Measurements from ENCODE around the gene FAM170B. TPM values are rescaled to one million over a fixed set of nuclear protein-coding genes. Genes with fewer than 3 reads are reported as not detected.

Gene FAM170B
- total RNA-seq, 6 donors from 2014 or later = 0.24 TPM; not detected in 5

DNA sequence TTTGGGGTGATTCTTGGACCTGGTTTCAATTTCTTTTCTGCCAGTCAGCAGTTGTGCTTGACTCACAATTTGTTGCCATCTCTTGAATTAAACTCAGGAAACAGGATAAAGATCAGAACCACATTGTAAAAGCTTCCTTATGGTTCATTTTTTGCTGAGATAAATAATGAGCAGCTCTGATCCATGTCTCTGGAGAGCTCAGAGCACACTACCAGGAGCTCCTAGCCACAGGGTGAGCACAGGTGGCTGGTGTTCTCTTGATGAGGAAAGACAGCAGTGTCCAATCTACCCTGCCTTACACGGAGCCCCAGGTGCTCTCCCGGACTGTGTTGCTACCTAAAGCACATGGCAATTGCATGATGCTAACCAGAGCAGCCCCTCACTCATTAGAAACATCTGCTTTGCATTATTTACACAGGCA lies 17.2 kb upstream of the FAM170B start:
- Histone ChIP-seq H3K27ac (no peak overlapping the region), H3K27me3 (no peaks in the 10 kb centered on the region), H3K9me3 (peaks cover 0 to 11% (median 7%) of the 10 kb centered on the region in 4 donors), H3K4me1 (no peaks in the 10 kb centered on the region), H3K4me3 (no peak overlapping the region), H3K36me3 (no peaks in the 10 kb centered on the region)
- ATAC-seq (ENCODE audit: low FRiP score in 2 of 2) (no peak), DNase-seq (no peak)
- 43 to 86% methylated on average over 1 to 2 of the region's 2 CpGs for WGBS, 2 donors
- TF ChIP-seq EP300 (IDR thresholded peaks at IDR 0.05) (no peak), POLR2A (IDR thresholded peaks at IDR 0.05) (no peak), CTCF (IDR thresholded peaks at IDR 0.05) (no peak), POLR2AphosphoS5 (IDR thresholded peaks at IDR 0.05) (no peak)

- 58 to 73% methylated on average over 5 of the region's 5 CpGs for WGBS, 2 donors
Measured at GRCh38 chr10:49150426-49150825, 16.6 kb upstream of the FAM170B start.

GRCh38 chr10:49149881-49150280 lies 16.1 kb upstream of the FAM170B start:
- Histone ChIP-seq H3K36me3 (no peaks in the 10 kb centered on the region), H3K27me3 (no peaks in the 10 kb centered on the region), H3K4me1 (no peaks in the 10 kb centered on the region), H3K27ac (no peak overlapping the region), H3K4me3 (no peak overlapping the region), H3K9me3 (peaks cover 0 to 11% (median 7%) of the 10 kb centered on the region in 4 donors)
- 83 to 89% methylated on average over 3 of the region's 3 CpGs for WGBS, 2 donors
- TF ChIP-seq POLR2A (IDR thresholded peaks at IDR 0.05) (no peak), EP300 (IDR thresholded peaks at IDR 0.05) (no peak), CTCF (IDR thresholded peaks at IDR 0.05) (no peak), POLR2AphosphoS5 (IDR thresholded peaks at IDR 0.05) (no peak)
- no peak for DNase-seq
- no peak for ATAC-seq (ENCODE audit: low FRiP score in 2 of 2)

More at GRCh38 chr10:49150426-49150825, 16.6 kb upstream of the FAM170B start:
- Histone ChIP-seq H3K27ac (no peak overlapping the region), H3K4me1 (no peaks in the 10 kb centered on the region), H3K4me3 (no peak overlapping the region), H3K36me3 (no peaks in the 10 kb centered on the region), H3K9me3 (peaks cover 0 to 11% (median 7%) of the 10 kb centered on the region in 4 donors), H3K27me3 (no peaks in the 10 kb centered on the region)
- TF ChIP-seq POLR2AphosphoS5 (IDR thresholded peaks at IDR 0.05) = no peak
- TF ChIP-seq CTCF (IDR thresholded peaks at IDR 0.05) = no peak
- no peak for TF ChIP-seq EP300 (IDR thresholded peaks at IDR 0.05)
- TF ChIP-seq POLR2A (IDR thresholded peaks at IDR 0.05) = no peak
- ATAC-seq (ENCODE audit: low FRiP score in 2 of 2) (no peak), DNase-seq (no peak)

- H3K4me3 ChIP-seq = no peak overlapping the region
- peak in 2 of 4 donors; percentile 27 to 63 for TF ChIP-seq EP300 (IDR thresholded peaks at IDR 0.05)
- TF ChIP-seq POLR2AphosphoS5 (IDR thresholded peaks at IDR 0.05) = peak in 1 of 2 donors; percentile 71
- no peak for TF ChIP-seq CTCF (IDR thresholded peaks at IDR 0.05)
- no peak for TF ChIP-seq POLR2A (IDR thresholded peaks at IDR 0.05)
- H3K27me3 ChIP-seq = no peaks in the 10 kb centered on the region
- H3K36me3 ChIP-seq = no peaks in the 10 kb centered on the region
- H3K27ac ChIP-seq = no peak overlapping the region
- WGBS, 2 donors = 47 to 98% methylated on average over 2 of the region's 2 CpGs
- peak in 1 of 2 donors; percentile 15 for DNase-seq
- peaks cover 0 to 11% (median 7%) of the 10 kb centered on the region in 4 donors for H3K9me3 ChIP-seq
- H3K4me1 ChIP-seq = peaks cover 0 to 6% (median 4%) of the 10 kb centered on the region in 4 donors
- peak in 1 of 2 donors; percentile 41 for ATAC-seq (ENCODE audit: low FRiP score in 2 of 2)
Measured at GRCh38 chr10:49144058-49144720, 10.4 kb upstream of the FAM170B start.

GRCh38 chr10:49143249-49143648 lies 9.4 kb upstream of the FAM170B start:
- peaks cover 0 to 10% (median 5%) of the 10 kb centered on the region in 4 donors for H3K4me1 ChIP-seq
- no peak overlapping the region for H3K4me3 ChIP-seq
- peaks cover 0 to 11% (median 7%) of the 10 kb centered on the region in 4 donors for H3K9me3 ChIP-seq

More at GRCh38 chr10:49143249-49143648, 9.4 kb upstream of the FAM170B start:
- TF ChIP-seq CTCF (IDR thresholded peaks at IDR 0.05) (no peak), POLR2A (IDR thresholded peaks at IDR 0.05) (no peak), EP300 (IDR thresholded peaks at IDR 0.05) (no peak), POLR2AphosphoS5 (IDR thresholded peaks at IDR 0.05) (no peak)
- Histone ChIP-seq H3K27me3 (no peaks in the 10 kb centered on the region), H3K27ac (no peak overlapping the region), H3K36me3 (no peaks in the 10 kb centered on the region)
- DNase-seq = no peak
- ATAC-seq (ENCODE audit: low FRiP score in 2 of 2) = no peak
